ENCODE results near the gene FBXL5.

Gene FBXL5

GRCh38 chr4:15562623-15563022, 92.5 kb downstream of the FBXL5 start:
- no peak for DNase-seq (ENCODE audit: low read depth in 3 of 3)

GRCh38 chr4:15562114-15562513, 93.0 kb downstream of the FBXL5 start:
- no peak for DNase-seq (ENCODE audit: low read depth in 3 of 3)

- no peak for DNase-seq (ENCODE audit: low read depth in 3 of 3)
Measured at GRCh38 chr4:15558561-15558960, 96.6 kb downstream of the FBXL5 start.

- DNase-seq (ENCODE audit: low read depth in 3 of 3) = no peak
Measured at GRCh38 chr4:15557786-15558550, 97.2 kb downstream of the FBXL5 start.

- DNase-seq (ENCODE audit: low read depth in 3 of 3) = no peak
Measured at GRCh38 chr4:15556511-15557092, 98.6 kb downstream of the FBXL5 start.

All from stimulated activated CD4-positive, alpha-beta T cell treated with anti-CD3 and anti-CD28 coated beads, TNF-alpha, amount 100 ng/mL, for 4 hours (primary cell).